MCF 10A (cell line): ENCODE data around the gene TERT. TPM values are rescaled to one million over a fixed set of nuclear protein-coding genes. Genes with fewer than 3 reads are reported as not detected.

Experiments used
- BruUV-seq: library from RNA; stranded (reverse); fragments of 400-500 nt; replicated peaks from 2 replicates; lab custom pipeline; 2021; lab: Mats Ljungman, UMichigan
- CTCF ChIA-PET: fragments of 300-600 bp; sonication (Branson Sonifier 250); formaldehyde crosslinking; extraction: SDS; loops from one replicate; lab custom pipeline; 2021; ENCODE audit warnings: antibody characterized with exemption, inconsistent platforms; lab: Yijun Ruan, JAX
- POLR2A ChIA-PET: fragments of 300-600, 350-650 bp; sonication (Branson Sonifier 250); formaldehyde crosslinking; extraction: SDS; loops from one replicate; lab custom pipeline; 2020; ENCODE audit warnings: antibody characterized with exemption, inconsistent platforms; lab: Yijun Ruan, JAX
- DNase-seq: peaks from one replicate; pipeline ENCODE4 v3.0.0-alpha.2; 2018; ENCODE audit not compliant: unreplicated experiment
- H3K27ac Mint-ChIP-seq: one replicate; pipeline ENCODE4 v1.8.0; 2022; ENCODE audit warnings: mild to moderate bottlenecking, low read depth, mixed read lengths; ENCODE audit not compliant: unreplicated experiment
- H3K27me3 Mint-ChIP-seq: one replicate; pipeline ENCODE4 v1.8.0; 2022; ENCODE audit warnings: mixed read lengths; ENCODE audit not compliant: insufficient read depth, unreplicated experiment
- H3K36me3 Mint-ChIP-seq: one replicate; pipeline ENCODE4 v1.8.0; 2022; ENCODE audit warnings: mild to moderate bottlenecking, moderate library complexity, mixed read lengths; ENCODE audit not compliant: insufficient read depth, unreplicated experiment
- H3K4me1 Mint-ChIP-seq: one replicate; pipeline ENCODE4 v1.8.0; 2022; ENCODE audit warnings: mixed read lengths; ENCODE audit not compliant: insufficient read depth, unreplicated experiment
- H3K4me3 Mint-ChIP-seq: one replicate; pipeline ENCODE4 v1.8.0; 2022; ENCODE audit warnings: mild to moderate bottlenecking, moderate library complexity, mixed read lengths; ENCODE audit not compliant: unreplicated experiment
- H3K9me3 Mint-ChIP-seq: one replicate; pipeline ENCODE4 v1.8.0; 2022; ENCODE audit warnings: mixed read lengths; ENCODE audit not compliant: unreplicated experiment
- CTCF ChIP-seq: fragments of 200-600 bp; IDR thresholded peaks from one replicate; pipeline ENCODE4 v1.8.0; 2022; ENCODE audit warnings: antibody characterized with exemption, mild to moderate bottlenecking; ENCODE audit not compliant: unreplicated experiment
- intact Hi-C: fragments of 100-400 bp; cut with micrococcal nuclease; formaldehyde crosslinking; loops from 2 replicates; pipeline ENCODE4 v1.14.1; 2022
- total RNA-seq: library from RNA; stranded (reverse); gene quantifications from 2 replicates; pipeline ENCODE4 v1.2.3, GENCODE V29; 2022

Gene TERT
- total RNA-seq, 1 experiment from 2014 or later: 0.16 TPM

DNA sequence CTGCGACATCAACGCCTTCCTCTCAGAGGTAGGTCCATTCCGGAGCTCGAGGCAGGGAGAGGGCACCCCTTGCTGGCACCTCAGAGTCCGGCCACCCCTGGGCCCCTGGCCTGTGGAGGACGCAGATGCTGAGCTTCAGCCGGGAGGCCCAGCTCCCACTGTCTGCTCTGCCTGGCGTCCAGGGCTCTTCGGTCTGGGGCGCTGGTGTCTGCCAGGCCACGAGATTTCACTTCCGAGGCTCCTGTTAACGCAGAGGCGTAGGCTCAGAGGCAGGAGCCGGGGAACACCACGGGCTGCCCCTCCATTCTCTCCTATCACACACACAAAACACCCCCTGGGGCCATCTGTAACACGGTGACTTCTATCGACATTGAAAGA lies 78.0 kb downstream of the TERT start:
- ChIA-PET CTCF (no interaction called here), POLR2A (no interaction called here)
- Mint-ChIP-seq H3K4me1 (no peaks in the 10 kb centered on the region), H3K27ac (no peak overlapping the region), H3K4me3 (no peak overlapping the region), H3K27me3 (no peaks in the 10 kb centered on the region), H3K36me3 (no peaks in the 10 kb centered on the region), H3K9me3 (no peaks in the 10 kb centered on the region)
- BruUV-seq: no TSS peak
- intact Hi-C loops: no loop called here
- TF ChIP-seq CTCF: no peak
- DNase-seq: no peak

GRCh38 chr5:1216211-1216917 lies 78.5 kb downstream of the TERT start:
- intact Hi-C loops: no loop called here
- CTCF ChIA-PET: no interaction called here
- Mint-ChIP-seq H3K4me1 (no peaks in the 10 kb centered on the region), H3K9me3 (no peaks in the 10 kb centered on the region), H3K36me3 (no peaks in the 10 kb centered on the region), H3K27ac (no peak overlapping the region), H3K4me3 (no peak overlapping the region), H3K27me3 (no peaks in the 10 kb centered on the region)
- no peak for TF ChIP-seq CTCF
- POLR2A ChIA-PET: no interaction called here
- BruUV-seq: no TSS peak
- DNase-seq: no peak

- Mint-ChIP-seq H3K4me1 (no peaks in the 10 kb centered on the region), H3K9me3 (no peaks in the 10 kb centered on the region), H3K4me3 (no peak overlapping the region), H3K27me3 (no peaks in the 10 kb centered on the region), H3K27ac (no peak overlapping the region), H3K36me3 (no peaks in the 10 kb centered on the region)
- no peak for DNase-seq
- TF ChIP-seq CTCF: no peak
- intact Hi-C loops: no loop called here
- ChIA-PET CTCF (no interaction called here), POLR2A (no interaction called here)
- BruUV-seq: no TSS peak
These were observed 79.4 kb downstream of the TERT start for GRCh38 chr5:1215320-1216096.

DNA sequence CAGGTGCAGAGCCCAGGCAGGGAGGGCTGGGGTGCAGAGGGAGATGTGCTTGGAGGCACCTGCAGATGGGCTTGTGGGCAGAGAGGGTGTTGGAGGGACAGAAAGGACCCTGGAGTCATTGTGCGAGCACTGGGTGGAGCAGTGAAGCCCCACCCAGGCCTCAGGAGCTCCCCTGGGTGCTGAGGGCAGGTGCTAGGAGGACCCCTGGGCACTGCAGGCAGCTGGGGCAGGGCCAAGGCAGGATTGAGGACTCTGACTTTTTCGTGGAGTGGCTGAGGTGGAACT lies 80.0 kb downstream of the TERT start:
- Mint-ChIP-seq H3K4me3 (no peak overlapping the region), H3K36me3 (no peaks in the 10 kb centered on the region), H3K4me1 (no peaks in the 10 kb centered on the region), H3K27ac (no peak overlapping the region), H3K9me3 (no peaks in the 10 kb centered on the region), H3K27me3 (no peaks in the 10 kb centered on the region)
- CTCF ChIA-PET: no interaction called here
- TF ChIP-seq CTCF: no peak
- BruUV-seq: no TSS peak
- intact Hi-C loops: no loop called here
- POLR2A ChIA-PET: no interaction called here
- DNase-seq: no peak
